Fibroblast of lung (primary cell): ENCODE results near the gene TCF7L1. TPM values are rescaled to one million over a fixed set of nuclear protein-coding genes. Genes with fewer than 3 reads are reported as not detected.
A peak's percentile ranks its signal among the peaks of the same experiment; 100 is the strongest.

Experiments used
- DNase-seq, 2 donors: peaks; one replicate each; pipeline versions ENCODE4 v3.0.0 to v3.0.0-alpha.2; 2010; ENCODE audit warnings: low read depth in 2 of 2
- H2AFZ ChIP-seq: 2 replicates; pipeline ENCODE4 v1.5.1; 2012; ENCODE audit warnings: low read length, control low read depth, inconsistent platforms
- H3K27ac ChIP-seq: 2 replicates; pipeline ENCODE4 v1.5.1; 2011; ENCODE audit warnings: low read length, control low read depth; ENCODE audit not compliant: insufficient read depth
- H3K27me3 ChIP-seq: 2 replicates; pipeline ENCODE4 v1.5.1; 2011; ENCODE audit warnings: mild to moderate bottlenecking, low read length; ENCODE audit not compliant: control insufficient read depth, insufficient read depth
- H3K36me3 ChIP-seq: 2 replicates; pipeline ENCODE4 v1.5.1; 2011; ENCODE audit warnings: low read length; ENCODE audit not compliant: control insufficient read depth, insufficient read depth
- H3K4me1 ChIP-seq: 2 replicates; pipeline ENCODE4 v1.5.1; 2011; ENCODE audit warnings: low read length; ENCODE audit not compliant: control insufficient read depth, insufficient read depth; ENCODE audit errors: extremely low read depth
- H3K4me2 ChIP-seq: 2 replicates; pipeline ENCODE4 v1.5.1; 2011; ENCODE audit warnings: low read length, control low read depth; ENCODE audit not compliant: insufficient read depth; ENCODE audit errors: extremely low read depth
- H3K4me3 ChIP-seq, 4 experiments: fragments of 200-600 bp in 1 of 4; sonication (generic) in 1 of 4; replicated peaks in 1 of 4; 2 replicates each; pipeline ENCODE4 v1.5.1; 2011 to 2016; ENCODE audit warnings: low read length in 4 of 4, low read depth in 3 of 4, mild to moderate bottlenecking in 3 of 4, control low read depth in 2 of 4, inconsistent platforms in 1 of 4, mixed read lengths in 1 of 4; ENCODE audit not compliant: insufficient read depth in 1 of 4; ENCODE audit errors: control extremely low read depth in 1 of 4
- H3K79me2 ChIP-seq: 2 replicates; pipeline ENCODE4 v1.5.1; 2012; ENCODE audit warnings: mild to moderate bottlenecking, low read length, inconsistent platforms; ENCODE audit not compliant: control insufficient read depth, insufficient read depth
- H3K9ac ChIP-seq: 2 replicates; pipeline ENCODE4 v1.5.1; 2011; ENCODE audit warnings: mild to moderate bottlenecking, low read length, control low read depth; ENCODE audit not compliant: insufficient read depth
- H3K9me3 ChIP-seq: 2 replicates; pipeline ENCODE4 v1.5.1; 2012; ENCODE audit warnings: low read depth, low read length; ENCODE audit not compliant: control insufficient read depth, insufficient read depth
- H4K20me1 ChIP-seq: 2 replicates; pipeline ENCODE4 v1.5.1; 2011; ENCODE audit warnings: low read length; ENCODE audit not compliant: control insufficient read depth, insufficient read depth; ENCODE audit errors: extremely low read depth
- CTCF ChIP-seq, 2 donors: IDR thresholded peaks in 1 of 2; conservative IDR thresholded peaks in 1 of 2; 1 replicate in 1 of 2; 2 replicates in 1 of 2; pipeline ENCODE4 v1.5.1; 2011 to 2012; ENCODE audit warnings: low read length in 2 of 2, control low read depth in 1 of 2, inconsistent platforms in 1 of 2, low read depth in 1 of 2, mild to moderate bottlenecking in 1 of 2
- EZH2 ChIP-seq: IDR thresholded peaks from 2 replicates; pipeline ENCODE4 v1.5.1; 2012; ENCODE audit warnings: low read length, control low read depth, mild to moderate bottlenecking; ENCODE audit errors: missing control alignments
- polyA plus RNA-seq, 2 donors: library from polyadenylated mRNA; depleted of rRNA in 1 of 2; stranded (reverse) in 1 of 2; unstranded in 1 of 2; fragments of >200 nt; gene quantifications; 2 replicates each; pipeline ENCODE4 v1.2.1, GENCODE V29; 2011 to 2012; ENCODE audit warnings: missing spikeins in 1 of 2
- total RNA-seq: library from RNA; depleted of rRNA; stranded (reverse); fragments of >200 nt; gene quantifications from 2 replicates; pipeline ENCODE4 v1.2.1, GENCODE V29; 2014

The TCF7L1 gene
- total and polyA plus RNA-seq, 2 donors (not counting 1 experiment from before 2014, with no cell fraction given), result 0.83 to 1.5 TPM

GRCh38 chr2:85287721-85288120 is 154.5 kb downstream of the TCF7L1 start:
- Histone ChIP-seq H3K36me3 (no peaks in the 10 kb centered on the region), H3K4me1 (peaks cover 2% of the 10 kb centered on the region), H4K20me1 (no peaks in the 10 kb centered on the region), H3K4me2 (no peak overlapping the region), H3K9me3 (no peaks in the 10 kb centered on the region), H2AFZ (no peak overlapping the region), H3K79me2 (no peaks in the 10 kb centered on the region), H3K27me3 (no peaks in the 10 kb centered on the region), H3K27ac (no peak overlapping the region), H3K4me3 (no peak overlapping the region), H3K9ac (no peak overlapping the region)
- DNase-seq, result no peak
- TF ChIP-seq EZH2, result no peak
- no peak for TF ChIP-seq CTCF (conservative IDR thresholded peaks at IDR 0.05 in 1 of 2, IDR thresholded peaks at IDR 0.05 in 1 of 2; ENCODE audit: low read depth in 1 of 2, low read length in 2 of 2)

- H3K79me2 ChIP-seq, result no peaks in the 10 kb centered on the region
- TF ChIP-seq CTCF (conservative IDR thresholded peaks at IDR 0.05 in 1 of 2, IDR thresholded peaks at IDR 0.05 in 1 of 2; ENCODE audit: low read depth in 1 of 2, low read length in 2 of 2) (no peak), EZH2 (no peak)
- H3K9me3 ChIP-seq, result no peaks in the 10 kb centered on the region
- H3K4me1 ChIP-seq, result peaks cover 2% of the 10 kb centered on the region
- H3K4me2 ChIP-seq, result no peak overlapping the region
- H3K9ac ChIP-seq, result no peak overlapping the region
- H2AFZ ChIP-seq, result no peak overlapping the region
- no peaks in the 10 kb centered on the region for H4K20me1 ChIP-seq
- peak in 1 of 2 donors; percentile 91 for DNase-seq
- no peaks in the 10 kb centered on the region for H3K27me3 ChIP-seq
- no peak overlapping the region for H3K4me3 ChIP-seq
- no peak overlapping the region for H3K27ac ChIP-seq
- H3K36me3 ChIP-seq, result no peaks in the 10 kb centered on the region
Measured at GRCh38 chr2:85288244-85288725, 155.1 kb downstream of the TCF7L1 start.

- Histone ChIP-seq H3K9me3 (no peaks in the 10 kb centered on the region), H3K27ac (no peak overlapping the region), H3K27me3 (no peaks in the 10 kb centered on the region), H3K4me2 (peak overlapping the region; percentile 29), H4K20me1 (no peaks in the 10 kb centered on the region), H3K36me3 (no peaks in the 10 kb centered on the region), H3K79me2 (no peaks in the 10 kb centered on the region), H3K9ac (no peak overlapping the region), H2AFZ (no peak overlapping the region), H3K4me1 (no peaks in the 10 kb centered on the region), H3K4me3 (no peak overlapping the region)
- no peak for DNase-seq
- TF ChIP-seq CTCF (conservative IDR thresholded peaks at IDR 0.05 in 1 of 2, IDR thresholded peaks at IDR 0.05 in 1 of 2; ENCODE audit: low read depth in 1 of 2, low read length in 2 of 2) (no peak), EZH2 (no peak)
Measured at GRCh38 chr2:85291425-85292023, 158.3 kb downstream of the TCF7L1 start.
